Nephron progenitor cell (in vitro differentiated cells): ENCODE results near the gene RRAS.
A peak's percentile ranks its signal among the peaks of the same experiment; 100 is the strongest.

ENCODE experiments used
- DNase-seq: peaks from one replicate; pipeline ENCODE4 v3.0.0; 2021
- H3K27ac Mint-ChIP-seq: 2 replicates; pipeline ENCODE4 v1.8.0; 2021; ENCODE audit warnings: mild to moderate bottlenecking, moderate library complexity, mixed read lengths
- H3K27me3 Mint-ChIP-seq: 2 replicates; pipeline ENCODE4 v1.8.0; 2021; ENCODE audit warnings: mild to moderate bottlenecking, low read depth, mixed read lengths; ENCODE audit not compliant: poor library complexity
- H3K36me3 Mint-ChIP-seq: 2 replicates; pipeline ENCODE4 v1.8.0; 2021; ENCODE audit warnings: low read depth, mixed read lengths
- H3K4me1 Mint-ChIP-seq: 2 replicates; pipeline ENCODE4 v1.8.0; 2021; ENCODE audit warnings: mixed read lengths
- H3K4me3 Mint-ChIP-seq: 2 replicates; pipeline ENCODE4 v1.8.0; 2021; ENCODE audit warnings: mild to moderate bottlenecking, moderate library complexity, mixed read lengths
- H3K9me3 Mint-ChIP-seq: 2 replicates; pipeline ENCODE4 v1.8.0; 2021; ENCODE audit warnings: mild to moderate bottlenecking, moderate library complexity, mixed read lengths
- TF ChIP-seq, protein P1 (sequence below): fragments of 200-600 bp; sonication (generic); IDR thresholded peaks from 2 replicates; pipeline ENCODE4 v1.5.0; 2021; ENCODE audit warnings: antibody characterized with exemption

Gene RRAS

DNA sequence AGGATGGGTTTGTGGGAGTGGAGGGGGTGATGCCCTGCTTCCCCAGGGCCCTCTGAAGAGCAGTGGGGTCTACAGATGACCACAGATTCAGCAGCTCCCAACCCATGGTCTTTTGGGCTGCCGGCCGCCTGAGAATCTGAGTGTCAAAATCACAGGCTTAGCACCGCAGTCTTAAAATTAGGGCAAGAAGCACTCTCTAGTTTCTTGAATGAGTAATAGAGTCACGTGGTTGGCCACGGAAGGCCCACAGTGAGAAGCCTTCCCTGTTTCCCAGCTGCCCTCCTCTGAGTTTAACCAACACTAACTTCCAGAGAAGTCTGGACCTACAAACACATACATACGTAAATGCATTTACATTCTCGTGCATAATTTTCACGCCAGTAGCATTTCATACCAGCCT lies 42.3 kb upstream of the RRAS start:
- H3K9me3 Mint-ChIP-seq = no peaks in the 10 kb centered on the region
- no peak overlapping the region for H3K27ac Mint-ChIP-seq
- peaks cover 42% of the 10 kb centered on the region for H3K36me3 Mint-ChIP-seq
- no peak for DNase-seq
- no peak overlapping the region for H3K4me3 Mint-ChIP-seq
- no peaks in the 10 kb centered on the region for H3K27me3 Mint-ChIP-seq
- TF ChIP-seq, protein P1, sequence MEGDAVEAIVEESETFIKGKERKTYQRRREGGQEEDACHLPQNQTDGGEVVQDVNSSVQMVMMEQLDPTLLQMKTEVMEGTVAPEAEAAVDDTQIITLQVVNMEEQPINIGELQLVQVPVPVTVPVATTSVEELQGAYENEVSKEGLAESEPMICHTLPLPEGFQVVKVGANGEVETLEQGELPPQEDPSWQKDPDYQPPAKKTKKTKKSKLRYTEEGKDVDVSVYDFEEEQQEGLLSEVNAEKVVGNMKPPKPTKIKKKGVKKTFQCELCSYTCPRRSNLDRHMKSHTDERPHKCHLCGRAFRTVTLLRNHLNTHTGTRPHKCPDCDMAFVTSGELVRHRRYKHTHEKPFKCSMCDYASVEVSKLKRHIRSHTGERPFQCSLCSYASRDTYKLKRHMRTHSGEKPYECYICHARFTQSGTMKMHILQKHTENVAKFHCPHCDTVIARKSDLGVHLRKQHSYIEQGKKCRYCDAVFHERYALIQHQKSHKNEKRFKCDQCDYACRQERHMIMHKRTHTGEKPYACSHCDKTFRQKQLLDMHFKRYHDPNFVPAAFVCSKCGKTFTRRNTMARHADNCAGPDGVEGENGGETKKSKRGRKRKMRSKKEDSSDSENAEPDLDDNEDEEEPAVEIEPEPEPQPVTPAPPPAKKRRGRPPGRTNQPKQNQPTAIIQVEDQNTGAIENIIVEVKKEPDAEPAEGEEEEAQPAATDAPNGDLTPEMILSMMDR = no peak
- peaks cover 47% of the 10 kb centered on the region for H3K4me1 Mint-ChIP-seq

DNA sequence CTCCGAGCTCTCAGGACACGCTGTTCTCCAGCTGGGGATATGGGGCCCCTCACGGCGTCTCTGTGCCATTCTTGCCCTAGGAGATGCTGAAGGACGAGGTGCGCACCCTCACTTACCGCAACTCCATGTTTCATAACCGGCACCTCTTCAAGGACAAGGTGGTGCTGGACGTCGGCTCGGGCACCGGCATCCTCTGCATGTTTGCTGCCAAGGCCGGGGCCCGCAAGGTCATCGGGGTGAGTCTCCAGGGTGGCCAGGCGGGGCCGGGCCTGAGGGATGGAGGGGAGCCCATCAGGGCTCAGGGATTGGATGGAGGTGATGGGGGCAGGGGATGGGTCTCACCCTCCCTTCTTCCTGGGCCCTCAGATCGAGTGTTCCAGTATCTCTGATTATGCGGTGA lies 41.9 kb upstream of the RRAS start:
- TF ChIP-seq, protein P1 = no peak
- peaks cover 42% of the 10 kb centered on the region for H3K36me3 Mint-ChIP-seq
- H3K9me3 Mint-ChIP-seq = no peaks in the 10 kb centered on the region
- no peaks in the 10 kb centered on the region for H3K27me3 Mint-ChIP-seq
- no peak overlapping the region for H3K4me3 Mint-ChIP-seq
- no peak overlapping the region for H3K27ac Mint-ChIP-seq
- peaks cover 42% of the 10 kb centered on the region for H3K4me1 Mint-ChIP-seq
- DNase-seq = no peak

DNA sequence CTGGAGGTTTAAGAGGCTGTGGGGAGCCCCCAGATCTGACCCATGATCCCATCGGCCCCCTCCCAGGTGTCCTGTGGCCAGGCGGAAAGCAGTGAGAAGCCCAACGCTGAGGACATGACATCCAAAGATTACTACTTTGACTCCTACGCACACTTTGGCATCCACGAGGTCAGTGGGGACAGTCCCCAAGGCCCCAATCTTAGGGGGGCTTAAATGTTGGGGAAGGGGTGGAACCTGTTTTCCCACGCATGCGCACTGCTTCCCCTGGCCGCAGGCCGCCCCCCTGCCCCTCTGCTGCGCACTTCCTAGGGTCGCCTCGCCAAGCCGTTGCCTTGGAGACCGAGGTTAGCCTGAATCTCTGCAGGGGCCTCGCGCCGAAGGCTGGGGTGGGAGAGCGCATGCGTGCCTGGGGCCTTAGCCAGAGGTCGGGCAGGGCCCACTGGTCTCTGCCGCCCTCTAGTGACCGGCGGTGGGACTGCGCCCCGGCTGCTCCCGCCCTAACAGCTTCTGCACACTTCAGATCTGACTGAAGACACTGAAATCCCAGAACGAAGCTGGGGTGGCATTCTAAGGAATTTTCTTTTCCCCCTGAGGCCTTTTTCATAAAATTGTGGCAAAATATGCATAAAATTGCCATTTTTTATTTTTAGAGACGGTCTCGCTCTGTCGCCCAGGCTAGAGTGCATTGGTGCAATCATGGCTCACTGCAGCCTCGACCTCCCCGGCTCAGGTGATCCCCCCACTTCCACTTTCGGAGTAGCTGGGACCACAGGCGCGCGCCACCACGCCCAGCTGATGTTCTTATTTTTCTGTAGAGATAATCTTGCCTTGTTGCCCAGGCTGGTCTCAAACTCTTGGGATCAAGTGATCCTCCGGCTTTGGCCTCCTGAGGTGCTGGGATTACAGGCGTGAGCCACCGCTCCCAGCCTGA lies 40.7 kb upstream of the RRAS start:
- Mint-ChIP-seq H3K27ac (peak overlapping the region; percentile 95), H3K4me3 (peak overlapping the region; percentile 89), H3K4me1 (peaks cover 39% of the 10 kb centered on the region), H3K27me3 (no peaks in the 10 kb centered on the region), H3K36me3 (peaks cover 39% of the 10 kb centered on the region), H3K9me3 (no peaks in the 10 kb centered on the region)
- TF ChIP-seq, protein P1 = peak; percentile 100
- peak; percentile 100 for DNase-seq

DNA sequence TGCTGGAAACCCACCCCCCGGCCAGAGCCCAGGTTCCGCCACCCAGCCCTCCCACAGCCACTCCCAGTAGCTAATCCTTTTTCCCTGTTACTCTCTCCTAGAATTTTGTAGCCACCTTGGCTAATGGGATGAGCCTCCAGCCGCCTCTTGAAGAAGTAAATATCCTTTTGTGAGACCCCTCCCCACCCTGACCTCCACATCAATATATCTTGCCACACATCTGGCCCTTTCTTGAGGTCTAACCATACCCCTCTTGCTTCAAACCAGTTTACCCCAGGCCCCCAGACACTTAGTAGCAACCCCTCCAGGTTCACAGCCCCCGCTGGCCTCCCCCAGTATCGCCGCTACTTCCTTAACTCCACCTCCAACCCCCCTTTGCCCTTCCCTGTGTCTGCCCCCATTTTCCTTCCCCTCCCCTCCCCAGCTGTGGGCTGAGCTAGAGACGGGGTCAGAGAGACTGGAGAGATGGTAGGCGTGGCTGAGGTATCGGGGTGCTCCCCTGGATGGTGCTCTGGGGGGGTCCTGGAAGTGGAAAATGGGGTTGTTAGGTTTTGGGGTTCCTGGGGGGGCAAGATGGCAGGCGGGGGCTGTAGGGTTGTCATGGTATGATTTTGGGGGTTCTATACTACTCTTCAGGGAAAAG lies 39.9 kb upstream of the RRAS start:
- peaks cover 31% of the 10 kb centered on the region for H3K4me1 Mint-ChIP-seq
- TF ChIP-seq, protein P1 = no peak
- DNase-seq = no peak
- peak overlapping the region; percentile 89 for H3K4me3 Mint-ChIP-seq
- H3K36me3 Mint-ChIP-seq = peaks cover 31% of the 10 kb centered on the region
- H3K27ac Mint-ChIP-seq = peak overlapping the region; percentile 95
- no peaks in the 10 kb centered on the region for H3K27me3 Mint-ChIP-seq
- H3K9me3 Mint-ChIP-seq = no peaks in the 10 kb centered on the region

DNA sequence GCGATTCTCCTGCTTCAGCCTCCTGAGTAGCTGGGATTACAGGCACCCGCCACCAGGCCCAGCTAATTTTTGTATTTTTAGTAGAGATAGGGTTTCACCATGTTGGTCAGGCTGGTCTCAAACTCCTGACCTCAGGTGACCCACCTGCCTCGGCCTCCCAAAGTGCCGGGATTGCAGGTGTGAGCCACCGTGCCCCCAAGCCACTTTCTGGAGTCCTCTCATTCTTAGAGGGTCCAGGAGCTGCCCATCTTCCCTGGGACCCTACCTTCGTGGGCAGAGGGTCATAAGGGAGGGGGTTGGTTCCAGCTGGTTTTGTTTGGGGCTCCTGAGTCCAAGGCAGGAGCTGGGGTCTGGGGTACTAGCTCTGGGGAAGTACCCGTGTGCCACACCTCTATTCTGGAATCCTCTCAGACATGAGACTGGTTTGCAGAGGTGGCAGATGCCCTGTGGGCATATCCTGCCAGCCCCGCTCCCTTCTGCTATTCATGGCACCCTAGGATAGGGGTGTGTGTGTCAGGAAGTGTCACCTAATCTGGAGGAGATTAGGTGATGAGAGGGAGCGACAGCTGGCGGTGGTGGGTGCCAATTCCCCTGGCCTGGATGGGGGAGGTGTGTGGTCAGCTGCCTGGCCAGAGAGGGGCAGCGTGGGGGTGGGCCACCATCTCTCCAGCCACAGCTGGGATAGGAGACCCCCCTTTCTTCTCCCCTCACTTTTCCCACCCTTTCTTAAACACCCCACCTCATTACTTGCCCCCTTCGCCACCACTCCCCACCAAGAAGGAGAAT lies 39.2 kb upstream of the RRAS start:
- TF ChIP-seq, protein P1 = no peak
- peaks cover 30% of the 10 kb centered on the region for H3K36me3 Mint-ChIP-seq
- DNase-seq = no peak
- H3K27me3 Mint-ChIP-seq = no peaks in the 10 kb centered on the region
- no peaks in the 10 kb centered on the region for H3K9me3 Mint-ChIP-seq
- peaks cover 31% of the 10 kb centered on the region for H3K4me1 Mint-ChIP-seq
- peak overlapping the region; percentile 89 for H3K4me3 Mint-ChIP-seq
- peak overlapping the region; percentile 95 for H3K27ac Mint-ChIP-seq
